H1 (cell line): ENCODE measurements around the gene MYO9A. TPM values are rescaled to one million over a fixed set of nuclear protein-coding genes. Genes with fewer than 3 reads are reported as not detected.

Experiments
- CTCF ChIA-PET: fragments of 300-600 bp; sonication (Branson Sonifier 250); formaldehyde crosslinking; loops from one replicate; lab custom pipeline; 2021; ENCODE audit not compliant: partially characterized antibody; lab: Charles Lee
- POLR2A ChIA-PET: fragments of 300-600 bp; sonication (Branson Sonifier 250); formaldehyde crosslinking; loops from one replicate; lab custom pipeline; 2021; ENCODE audit warnings: inconsistent platforms; ENCODE audit not compliant: partially characterized antibody; lab: Charles Lee
- DNase-seq, 2 experiments: peaks; one replicate each; pipeline versions ENCODE4 v3.0.0 to v3.0.0-alpha.2; 2010 to 2022; ENCODE audit warnings: low spot score in 2 of 2, low read depth in 1 of 2, mixed read lengths in 1 of 2
- FAIRE-seq: peaks from 2 replicates; lab custom pipeline; 2011; peaks lifted over from hg19 to GRCh38; lab: Jason Lieb, UNC
- H2AFZ ChIP-seq: 2 replicates; pipeline ENCODE4 v1.8.1; 2012; ENCODE audit warnings: low read length, inconsistent platforms
- H2AK5ac ChIP-seq: 2 replicates; pipeline ENCODE4 v1.6.1; 2013; ENCODE audit warnings: low read depth, low read length
- H2BK120ac ChIP-seq: replicated peaks from 2 replicates; pipeline ENCODE3; 2013; ENCODE audit warnings: low read depth, low read length, inconsistent platforms
- H2BK12ac ChIP-seq: 2 replicates; pipeline ENCODE4 v1.6.1; 2013; ENCODE audit warnings: low read depth, low read length
- H2BK15ac ChIP-seq: 2 replicates; pipeline ENCODE4 v1.6.1; 2013; ENCODE audit warnings: low read length
- H2BK20ac ChIP-seq: 2 replicates; pipeline ENCODE4 v1.6.1; 2013; ENCODE audit warnings: low read length
- H2BK5ac ChIP-seq: 2 replicates; pipeline ENCODE4 v1.6.1; 2013; ENCODE audit warnings: low read depth, low read length
- H3K14ac ChIP-seq: 2 replicates; pipeline ENCODE4 v1.6.1; 2013; ENCODE audit warnings: inconsistent platforms; ENCODE audit not compliant: insufficient read length
- H3K18ac ChIP-seq: 2 replicates; pipeline ENCODE4 v1.6.1; 2013; ENCODE audit warnings: low read length; ENCODE audit errors: extremely low read depth
- H3K23ac ChIP-seq: 2 replicates; pipeline ENCODE4 v1.6.1; 2013; ENCODE audit warnings: inconsistent platforms; ENCODE audit not compliant: insufficient read length
- H3K23me2 ChIP-seq: 2 replicates; pipeline ENCODE4 v1.6.1; 2013; ENCODE audit warnings: low read depth, low read length
- H3K27ac ChIP-seq: 2 replicates; pipeline ENCODE4 v1.6.1; 2011; ENCODE audit warnings: low read depth, low read length, inconsistent platforms
- H3K27me3 ChIP-seq, 4 experiments: replicated peaks in 1 of 4; 1 replicate in 1 of 4; 2 replicates in 3 of 4; pipeline versions ENCODE4 v1.6.1 to v1.8.1; 2011 to 2013; ENCODE audit warnings: low read length in 3 of 4, mild to moderate bottlenecking in 3 of 4, inconsistent platforms in 2 of 4, mixed read lengths in 2 of 4, moderate library complexity in 1 of 4; ENCODE audit not compliant: control insufficient read depth in 3 of 4, insufficient read depth in 3 of 4; ENCODE audit errors: extremely low read depth in 1 of 4
- H3K36me3 ChIP-seq, 4 experiments: 2 replicates each; pipeline versions ENCODE4 v1.6.1 to v1.8.1; 2011 to 2013; ENCODE audit warnings: mild to moderate bottlenecking in 4 of 4, low read length in 3 of 4, moderate library complexity in 2 of 4, control low read depth in 1 of 4, inconsistent platforms in 1 of 4; ENCODE audit not compliant: insufficient read depth in 4 of 4, control insufficient read depth in 2 of 4
- H3K4ac ChIP-seq: replicated peaks from 2 replicates; pipeline ENCODE3; 2013; ENCODE audit warnings: low read length, low read depth, mixed read lengths, inconsistent platforms; ENCODE audit not compliant: insufficient read length
- H3K4me1 ChIP-seq, 4 experiments: replicated peaks in 1 of 4; 1 replicate in 1 of 4; 2 replicates in 3 of 4; pipeline versions ENCODE4 v1.6.1 to v1.8.1; 2011 to 2013; ENCODE audit warnings: low read length in 3 of 4, inconsistent platforms in 2 of 4, mixed read lengths in 1 of 4; ENCODE audit not compliant: insufficient read depth in 4 of 4, control insufficient read depth in 3 of 4
- H3K4me2 ChIP-seq, 2 experiments: 2 replicates each; pipeline versions ENCODE4 v1.6.1 to v1.8.1; 2011 to 2013; ENCODE audit warnings: low read depth in 2 of 2, low read length in 2 of 2, control low read depth in 1 of 2, inconsistent platforms in 1 of 2, mild to moderate bottlenecking in 1 of 2; ENCODE audit not compliant: insufficient read depth in 1 of 2
- H3K4me3 ChIP-seq, 4 experiments: fragments of 200-600, 300-600 bp in 1 of 4; sonication (generic), shearing (Covaris generic), sonication (Bioruptor Twin) in 1 of 4; 2 replicates each; pipeline versions ENCODE4 v1.5.1 to v1.8.1; 2011 to 2016; ENCODE audit warnings: low read length in 4 of 4, low read depth in 3 of 4, control low read depth in 2 of 4, inconsistent platforms in 2 of 4, mild to moderate bottlenecking in 2 of 4, mixed read lengths in 1 of 4, moderate library complexity in 1 of 4; ENCODE audit not compliant: insufficient read depth in 2 of 4; ENCODE audit errors: extremely low read depth in 1 of 4
- H3K56ac ChIP-seq: replicated peaks from 2 replicates; pipeline ENCODE3; 2013; ENCODE audit warnings: low read depth, mild to moderate bottlenecking, mixed read lengths, low read length, inconsistent platforms; ENCODE audit not compliant: insufficient read length
- H3K79me1 ChIP-seq: 2 replicates; pipeline ENCODE4 v1.6.1; 2013; ENCODE audit warnings: low read depth, low read length, control low read depth
- H3K79me2 ChIP-seq, 2 experiments: 2 replicates each; pipeline versions ENCODE4 v1.6.1 to v1.8.1; 2012 to 2013; ENCODE audit warnings: low read length in 2 of 2, mild to moderate bottlenecking in 2 of 2, inconsistent platforms in 1 of 2; ENCODE audit not compliant: insufficient read depth in 2 of 2, control insufficient read depth in 1 of 2
- H3K9ac ChIP-seq, 4 experiments: replicated peaks in 1 of 4; 1 replicate in 1 of 4; 2 replicates in 3 of 4; pipeline versions ENCODE4 v1.6.1 to v1.8.1; 2011 to 2013; ENCODE audit warnings: low read depth in 3 of 4, low read length in 3 of 4, control low read depth in 2 of 4, mild to moderate bottlenecking in 2 of 4, moderate library complexity in 2 of 4, inconsistent platforms in 1 of 4; ENCODE audit errors: extremely low read depth in 1 of 4
- H3K9me3 ChIP-seq, 2 experiments: 2 replicates each; pipeline versions ENCODE4 v1.6.1 to v1.8.1; 2012 to 2013; ENCODE audit warnings: mild to moderate bottlenecking in 2 of 2, moderate library complexity in 2 of 2, control low read depth in 1 of 2, inconsistent platforms in 1 of 2, low read depth in 1 of 2, low read length in 1 of 2, mixed read lengths in 1 of 2; ENCODE audit not compliant: insufficient read depth in 2 of 2
- H4K20me1 ChIP-seq, 2 experiments: replicated peaks in 1 of 2; 2 replicates each; pipeline versions ENCODE3 to v1.8.1; 2011 to 2013; ENCODE audit warnings: inconsistent platforms in 2 of 2, low read length in 2 of 2, mild to moderate bottlenecking in 1 of 2; ENCODE audit not compliant: insufficient read depth in 2 of 2, control insufficient read depth in 1 of 2
- H4K5ac ChIP-seq: 2 replicates; pipeline ENCODE4 v1.6.1; 2013; ENCODE audit warnings: low read length, low read depth, mixed read lengths, inconsistent platforms; ENCODE audit not compliant: insufficient read length
- H4K8ac ChIP-seq: 2 replicates; pipeline ENCODE4 v1.8.0; 2013; ENCODE audit warnings: mild to moderate bottlenecking, moderate library complexity, low read length, inconsistent platforms; ENCODE audit not compliant: insufficient read depth; ENCODE audit errors: extremely low read depth
- H4K91ac ChIP-seq: replicated peaks from 2 replicates; pipeline ENCODE3; 2013; ENCODE audit warnings: low read length, mixed read lengths, inconsistent platforms; ENCODE audit not compliant: insufficient read length
- BRCA1 ChIP-seq: IDR thresholded peaks from 2 replicates; pipeline ENCODE4 v1.6.1; 2012; ENCODE audit warnings: low read depth, low read length, improper control_type of control experiment
- CHD1 ChIP-seq: IDR thresholded peaks from 2 replicates; pipeline ENCODE4 v1.6.1; 2012; ENCODE audit warnings: low read depth, low read length, improper control_type of control experiment
- CHD2 ChIP-seq: IDR thresholded peaks from 2 replicates; pipeline ENCODE4 v1.6.1; 2012; ENCODE audit warnings: low read length, improper control_type of control experiment
- EGR1 ChIP-seq: IDR thresholded peaks from 2 replicates; pipeline ENCODE4 v1.6.1; 2011; ENCODE audit warnings: low read depth, low read length, borderline replicate concordance
- EP300 ChIP-seq, 2 experiments: IDR thresholded peaks; 1 replicate in 1 of 2; 2 replicates in 1 of 2; pipeline ENCODE4 v1.6.1; 2011 to 2012; ENCODE audit warnings: low read depth in 2 of 2, low read length in 2 of 2, mild to moderate bottlenecking in 2 of 2, borderline replicate concordance in 1 of 2, inconsistent platforms in 1 of 2, moderate library complexity in 1 of 2
- EZH2 ChIP-seq: fragments of 200-600 bp; sonication (generic); IDR thresholded peaks from 2 replicates; pipeline ENCODE4 v1.7.1; 2012; ENCODE audit warnings: low read depth, mild to moderate bottlenecking, moderate library complexity, low read length, inconsistent platforms; ENCODE audit not compliant: severe bottlenecking
- HDAC6 ChIP-seq: IDR thresholded peaks from one replicate; pipeline ENCODE4 v1.7.1; 2012; ENCODE audit warnings: low read depth, mild to moderate bottlenecking, inconsistent platforms, low read length, moderate library complexity
- JUN ChIP-seq: IDR thresholded peaks from 2 replicates; pipeline ENCODE4 v1.6.1; 2011; ENCODE audit warnings: low read depth, mild to moderate bottlenecking, improper control_type of control experiment, low read length
- JUND ChIP-seq: IDR thresholded peaks from 2 replicates; pipeline ENCODE4 v1.6.1; 2011; ENCODE audit warnings: mild to moderate bottlenecking, improper control_type of control experiment, low read length
- KDM5A ChIP-seq: fragments of 200-600 bp; IDR thresholded peaks from 2 replicates; pipeline ENCODE4 v1.7.1; 2012; ENCODE audit warnings: mild to moderate bottlenecking, low read length, inconsistent platforms, mixed read lengths
- MAFK ChIP-seq: IDR thresholded peaks from 2 replicates; pipeline ENCODE4 v1.6.1; 2012; ENCODE audit warnings: low read depth, mild to moderate bottlenecking, improper control_type of control experiment, low read length
- PHF8 ChIP-seq: fragments of 200-600 bp; sonication (generic); conservative IDR thresholded peaks from 2 replicates; pipeline ENCODE4 v1.7.1; 2012; ENCODE audit warnings: low read depth, mild to moderate bottlenecking, inconsistent platforms, low read length, moderate library complexity
- POU5F1 ChIP-seq: IDR thresholded peaks from 2 replicates; pipeline ENCODE4 v1.6.1; 2011; ENCODE audit warnings: low read depth, mild to moderate bottlenecking, low read length, moderate library complexity
- SIRT6 ChIP-seq: IDR thresholded peaks from one replicate; pipeline ENCODE4 v1.7.1; 2012; ENCODE audit warnings: low read length, inconsistent platforms
- TAF7 ChIP-seq: optimal IDR thresholded peaks from 2 replicates; pipeline ENCODE3; 2011; ENCODE audit warnings: low read depth, mild to moderate bottlenecking, inconsistent platforms, low read length, moderate library complexity, borderline replicate concordance
- TBP ChIP-seq: IDR thresholded peaks from 2 replicates; pipeline ENCODE4 v1.6.1; 2011; ENCODE audit warnings: low read depth, low read length, improper control_type of control experiment
- TEAD4 ChIP-seq: IDR thresholded peaks from 2 replicates; pipeline ENCODE4 v1.6.1; 2012; ENCODE audit warnings: low read depth, low read length, inconsistent platforms, mixed read lengths
- polyA plus RNA-seq, 7 experiments: library from polyadenylated mRNA; depleted of rRNA in 3 of 7; stranded (reverse) in 5 of 7; unstranded in 2 of 7; fragments of >200 nt in 5 of 7; fragments of 200-250 nt in 2 of 7; gene quantifications; 1 replicate in 5 of 7; 2 replicates in 1 of 7; 4 replicates in 1 of 7; pipeline versions ENCODE4 v1.2.1 to v1.2.3, GENCODE V29; 2011 to 2013; ENCODE audit warnings: missing spikeins in 2 of 7, mixed read lengths in 2 of 7
- total RNA-seq: library from RNA; stranded (reverse); fragmentation: NEBNext Ultra II Directional; extraction: Animal tissue kit (Norgen Biotek cat#: 25700); gene quantifications from 2 replicates; pipeline ENCODE4 v1.2.1, GENCODE V29; 2021

Gene MYO9A
- total and polyA plus RNA-seq, 2 of the 8 experiments (the other 6 are each of a cell fraction or from before 2014, with no cell fraction given) = 3.9 to 26.0 TPM

DNA sequence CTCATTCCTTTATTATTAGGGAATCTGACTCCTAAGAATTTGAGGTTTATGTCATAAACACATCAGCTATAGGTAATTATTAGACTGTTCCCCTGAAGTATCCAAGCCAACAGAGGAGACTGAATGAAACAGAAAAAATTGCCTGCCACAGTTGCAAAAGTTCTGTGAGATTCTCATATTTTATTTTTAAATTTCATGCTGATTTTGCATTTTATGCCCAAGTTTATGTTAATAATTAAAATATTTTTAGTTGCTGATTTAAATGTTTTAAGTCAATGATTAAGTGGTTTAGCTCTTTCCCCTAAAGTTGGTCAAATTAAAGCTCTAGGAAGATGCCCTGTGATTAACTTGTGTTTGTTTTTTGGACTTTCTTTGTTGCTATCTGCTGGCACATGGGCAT, 10.4 kb upstream of the MYO9A start:
- POLR2A ChIA-PET = no interaction called here
- no peak for DNase-seq

More for the DNA sequence above, 10.4 kb upstream of the MYO9A start:
- Histone ChIP-seq H3K9me3 (no peaks in the 10 kb centered on the region), H2BK20ac (no peak overlapping the region), H3K4ac (no peak overlapping the region), H3K56ac (no peak overlapping the region), H2AFZ (no peak overlapping the region), H4K8ac (no peak overlapping the region), H3K9ac (no peak overlapping the region), H4K5ac (no peak overlapping the region), H2BK15ac (no peak overlapping the region), H3K4me2 (no peak overlapping the region), H3K27me3 (no peaks in the 10 kb centered on the region), H3K23ac (no peak overlapping the region), H3K14ac (no peak overlapping the region), H3K27ac (no peak overlapping the region), H2BK12ac (no peak overlapping the region), H4K20me1 (no peaks in the 10 kb centered on the region), H2BK120ac (no peak overlapping the region), H2AK5ac (no peak overlapping the region), H3K4me3 (no peak overlapping the region), H3K79me1 (no peaks in the 10 kb centered on the region), H3K23me2 (no peaks in the 10 kb centered on the region), H3K18ac (no peak overlapping the region), H3K4me1 (no peaks in the 10 kb centered on the region)
- CTCF ChIA-PET = interaction anchor here (1.4 kb wide), 1 partner anchor 50 kb away, joined by 4 read pairs; no protein-coding TSS in a partner anchor
- FAIRE-seq = no peak
- TF ChIP-seq JUN (no peak), PHF8 (no peak), CHD2 (no peak), TEAD4 (no peak), EZH2 (no peak), TBP (no peak), SIRT6 (no peak), JUND (no peak), EGR1 (no peak), KDM5A (no peak), BRCA1 (no peak), EP300 (IDR thresholded peaks at IDR 0.05; ENCODE audit: borderline replicate concordance in 1 of 2, low read depth in 2 of 2, low read length in 2 of 2) (no peak), CHD1 (no peak), MAFK (no peak), TAF7 (no peak), HDAC6 (no peak), POU5F1 (no peak)
- TF ChIP-seq, all 59 proteins: peak for 0
- no peak overlapping the region for H4K91ac ChIP-seq
- H2BK5ac ChIP-seq = no peak overlapping the region
- H3K36me3 ChIP-seq = no peaks in the 10 kb centered on the region
- H3K79me2 ChIP-seq = no peaks in the 10 kb centered on the region
